HCT116 (cell line): ENCODE results near the gene CHST4. TPM values are rescaled to one million over a fixed set of nuclear protein-coding genes. Genes with fewer than 3 reads are reported as not detected.

Experiments used
- ATAC-seq: fragments of 200-7000 bp; cut with Tn5 transposase; 2 replicates; pipeline ENCODE4 v1.9.1; 2020; ENCODE audit warnings: mild to moderate bottlenecking, moderate library complexity
- BruUV-seq: library from RNA; stranded (reverse); fragments of 400-500 nt; replicated peaks from 2 replicates; lab custom pipeline; 2021; lab: Mats Ljungman, UMichigan
- CTCF ChIA-PET: fragments of 300-600 bp; sonication (Branson Sonifier 250); formaldehyde crosslinking; loops from one replicate; lab custom pipeline; 2021; ENCODE audit warnings: antibody characterized with exemption; lab: Charles Lee
- POLR2A ChIA-PET: fragments of 300-600, 350-600 bp; sonication (Branson Sonifier 250); formaldehyde crosslinking; loops from one replicate; lab custom pipeline; 2021; ENCODE audit warnings: antibody characterized with exemption; lab: Charles Lee
- RAD21 ChIA-PET, 2 experiments: fragments of 300-600 bp; sonication (Branson Sonifier 250); formaldehyde crosslinking; loops; one replicate each; lab custom pipeline; 2023; ENCODE audit warnings: low total read pairs in 2 of 2; ENCODE audit not compliant: uncharacterized antibody in 2 of 2, unreplicated experiment in 2 of 2, low non-redundant PET in 1 of 2; lab: Charles Lee
- DNase-seq: peaks from one replicate; pipeline ENCODE4 v3.0.0-alpha.2; 2010; ENCODE audit warnings: low read depth, low spot score
- H2AFZ ChIP-seq: fragments of 200-600 bp; shearing (Covaris generic), sonication (generic); 2 replicates; pipeline ENCODE4 v1.6.1; 2017; ENCODE audit warnings: low read depth, mixed run types, mixed read lengths, antibody characterized with exemption, low read length; ENCODE audit not compliant: poor library complexity, severe bottlenecking
- H3K27ac ChIP-seq: 2 replicates; pipeline ENCODE4 v1.5.1; 2012; ENCODE audit warnings: low read depth, low read length
- H3K27me3 ChIP-seq: fragments of 200-600 bp; sonication (generic); 2 replicates; pipeline ENCODE4 v1.6.1; 2016; ENCODE audit warnings: mixed run types, low read length, mixed read lengths; ENCODE audit not compliant: insufficient read depth
- H3K36me3 ChIP-seq, 2 experiments: fragments of 200-500 bp in 1 of 2; fragments of 200-600 bp in 1 of 2; sonication (Bioruptor generic) in 1 of 2; sonication (generic) in 1 of 2; 2 replicates each; pipeline versions ENCODE4 v1.5.1 to v1.6.1; 2014 to 2016; ENCODE audit warnings: low read length in 2 of 2, inconsistent platforms in 1 of 2, mixed read lengths in 1 of 2, mixed run types in 1 of 2; ENCODE audit not compliant: insufficient read depth in 2 of 2, control insufficient read depth in 1 of 2
- H3K4me1 ChIP-seq, 2 experiments: fragments of 200-600 bp in 1 of 2; sonication (generic) in 1 of 2; 2 replicates each; pipeline versions ENCODE4 v1.5.1 to v1.6.1; 2012 to 2017; ENCODE audit warnings: low read length in 2 of 2, inconsistent platforms in 1 of 2, mild to moderate bottlenecking in 1 of 2, mixed read lengths in 1 of 2, mixed run types in 1 of 2, moderate library complexity in 1 of 2; ENCODE audit not compliant: insufficient read depth in 2 of 2, control insufficient read depth in 1 of 2
- H3K4me2 ChIP-seq: fragments of 200-600 bp; sonication (generic); 2 replicates; pipeline ENCODE4 v1.6.1; 2017; ENCODE audit warnings: mixed run types, low read length, mixed read lengths
- H3K4me3 ChIP-seq, 2 experiments: fragments of 200-600 bp in 1 of 2; sonication (generic) in 1 of 2; replicated peaks in 1 of 2; 2 replicates each; pipeline ENCODE4 v1.5.1; 2011 to 2016; ENCODE audit warnings: low read length in 2 of 2, control low read depth in 1 of 2, low read depth in 1 of 2, mild to moderate bottlenecking in 1 of 2, mixed read lengths in 1 of 2, mixed run types in 1 of 2
- H3K79me2 ChIP-seq: fragments of 200-600 bp; sonication (generic); 2 replicates; pipeline ENCODE4 v1.6.1; 2017; ENCODE audit warnings: mild to moderate bottlenecking, mixed run types, low read length, moderate library complexity, mixed read lengths; ENCODE audit not compliant: insufficient read depth
- H3K9ac ChIP-seq: fragments of 200-600 bp; sonication (generic); 2 replicates; pipeline ENCODE4 v1.6.1; 2016; ENCODE audit warnings: low read length, mixed read lengths
- H3K9me2 ChIP-seq: fragments of 200-600 bp; sonication (generic), shearing (Covaris generic); 2 replicates; pipeline ENCODE4 v1.6.1; 2017; ENCODE audit warnings: mixed run types, mild to moderate bottlenecking, moderate library complexity; ENCODE audit not compliant: insufficient read depth
- H3K9me3 ChIP-seq, 2 experiments: fragments of 200-500 bp in 1 of 2; fragments of 200-600 bp in 1 of 2; sonication (Bioruptor generic) in 1 of 2; sonication (generic) in 1 of 2; 2 replicates each; pipeline ENCODE4 v1.6.1; 2014 to 2017; ENCODE audit warnings: low read length in 2 of 2, mixed read lengths in 2 of 2, inconsistent platforms in 1 of 2, low read depth in 1 of 2, mild to moderate bottlenecking in 1 of 2, mixed run types in 1 of 2, moderate library complexity in 1 of 2; ENCODE audit not compliant: control insufficient read depth in 1 of 2, insufficient read depth in 1 of 2
- H4K20me1 ChIP-seq: fragments of 200-600 bp; sonication (generic), shearing (Covaris generic); 2 replicates; pipeline ENCODE4 v1.6.1; 2017; ENCODE audit warnings: mixed run types, mild to moderate bottlenecking, moderate library complexity; ENCODE audit not compliant: insufficient read depth
- CBX3 ChIP-seq: IDR thresholded peaks from 2 replicates; pipeline ENCODE4 v1.6.1; 2012; ENCODE audit warnings: low read depth
- CEBPB ChIP-seq: IDR thresholded peaks from 2 replicates; pipeline ENCODE4 v1.6.1; 2012; ENCODE audit warnings: low read depth
- EGR1 ChIP-seq: IDR thresholded peaks from 2 replicates; pipeline ENCODE4 v1.6.1; 2012; ENCODE audit warnings: low read depth
- FOSL1 ChIP-seq: IDR thresholded peaks from 2 replicates; pipeline ENCODE4 v1.6.1; 2012; ENCODE audit warnings: low read depth
- POLR2A ChIP-seq: IDR thresholded peaks from 2 replicates; pipeline ENCODE4 v1.7.0; 2011; ENCODE audit warnings: borderline replicate concordance; ENCODE audit not compliant: insufficient read depth, insufficient read length; ENCODE audit errors: extremely low read depth
- RAD21 ChIP-seq: IDR thresholded peaks from 2 replicates; pipeline ENCODE4 v1.6.1; 2012; ENCODE audit warnings: low read depth, mild to moderate bottlenecking
- REST ChIP-seq: IDR thresholded peaks from 2 replicates; pipeline ENCODE4 v1.6.1; 2012; ENCODE audit warnings: low read depth
- SP1 ChIP-seq: IDR thresholded peaks from 2 replicates; pipeline ENCODE4 v1.6.1; 2012; ENCODE audit warnings: low read depth
- TCF7L2 ChIP-seq: IDR thresholded peaks from 2 replicates; pipeline ENCODE4 v1.7.0; 2011; ENCODE audit warnings: borderline replicate concordance, inconsistent platforms; ENCODE audit not compliant: insufficient read depth, insufficient read length; ENCODE audit errors: extremely low read depth
- ZFX ChIP-seq: fragments of 450-650 bp; IDR thresholded peaks from 2 replicates; pipeline ENCODE4 v1.6.1; 2017
- ZNF274 ChIP-seq: fragments of 200-500 bp; sonication (Bioruptor generic); IDR thresholded peaks from 2 replicates; pipeline ENCODE4 v1.6.1; 2014; ENCODE audit warnings: mild to moderate bottlenecking, low read depth, low read length, inconsistent platforms
- intact Hi-C: fragments of 100-400 bp; cut with micrococcal nuclease; formaldehyde crosslinking; loops from 2 replicates; pipeline ENCODE4 v1.10.0; 2022
- total RNA-seq: library from RNA; stranded (reverse); gene quantifications from one replicate; pipeline ENCODE4 v1.2.1, GENCODE V29; 2021; ENCODE audit not compliant: unreplicated experiment
- TF ChIP-seq, protein P1 (sequence below), 3 experiments: fragments of 200-600 bp in 1 of 3; sonication (generic) in 1 of 3; IDR thresholded peaks in 2 of 3; conservative IDR thresholded peaks in 1 of 3; 2 replicates each; pipeline ENCODE4 v1.5.1; 2012 to 2017; ENCODE audit warnings: low read depth in 2 of 3, low read length in 2 of 3, antibody characterized with exemption in 1 of 3, borderline replicate concordance in 1 of 3, control low read depth in 1 of 3, mild to moderate bottlenecking in 1 of 3, mixed read lengths in 1 of 3, mixed run types in 1 of 3, moderate library complexity in 1 of 3; ENCODE audit not compliant: insufficient read depth in 1 of 3

The CHST4 gene
- total RNA-seq, 1 experiment from 2014 or later, result 0.59 TPM

- Histone ChIP-seq H4K20me1 (no peaks in the 10 kb centered on the region), H2AFZ (peak overlapping the region; percentile 50), H3K9me3 (no peaks in the 10 kb centered on the region), H3K4me1 (peaks cover 0 to 7% of the 10 kb centered on the region in 2 experiments; a peak in 1 of 4 replicates), H3K9ac (no peak overlapping the region), H3K27ac (no peak overlapping the region), H3K27me3 (no peaks in the 10 kb centered on the region), H3K36me3 (no peaks in the 10 kb centered on the region), H3K4me3 (0 out of 4 replicates have a peak overlapping the region, but pooled peaks of 1 of the 2 experiments have one; percentile 5), H3K9me2 (no peaks in the 10 kb centered on the region), H3K4me2 (peak overlapping the region; percentile 59), H3K79me2 (no peaks in the 10 kb centered on the region)
- RAD21 ChIA-PET, result no interaction called here
- no TSS peak for BruUV-seq
- intact Hi-C loops, result no loop called here
- DNase-seq (peak; percentile 60), ATAC-seq (peak; percentile 98)
- POLR2A ChIA-PET, result no interaction called here
- TF ChIP-seq RAD21 (peak; percentile 59), POLR2A (no peak), CBX3 (peak; percentile 28; the same call in 1 of the 2 replicates)
- TF ChIP-seq, protein P1, sequence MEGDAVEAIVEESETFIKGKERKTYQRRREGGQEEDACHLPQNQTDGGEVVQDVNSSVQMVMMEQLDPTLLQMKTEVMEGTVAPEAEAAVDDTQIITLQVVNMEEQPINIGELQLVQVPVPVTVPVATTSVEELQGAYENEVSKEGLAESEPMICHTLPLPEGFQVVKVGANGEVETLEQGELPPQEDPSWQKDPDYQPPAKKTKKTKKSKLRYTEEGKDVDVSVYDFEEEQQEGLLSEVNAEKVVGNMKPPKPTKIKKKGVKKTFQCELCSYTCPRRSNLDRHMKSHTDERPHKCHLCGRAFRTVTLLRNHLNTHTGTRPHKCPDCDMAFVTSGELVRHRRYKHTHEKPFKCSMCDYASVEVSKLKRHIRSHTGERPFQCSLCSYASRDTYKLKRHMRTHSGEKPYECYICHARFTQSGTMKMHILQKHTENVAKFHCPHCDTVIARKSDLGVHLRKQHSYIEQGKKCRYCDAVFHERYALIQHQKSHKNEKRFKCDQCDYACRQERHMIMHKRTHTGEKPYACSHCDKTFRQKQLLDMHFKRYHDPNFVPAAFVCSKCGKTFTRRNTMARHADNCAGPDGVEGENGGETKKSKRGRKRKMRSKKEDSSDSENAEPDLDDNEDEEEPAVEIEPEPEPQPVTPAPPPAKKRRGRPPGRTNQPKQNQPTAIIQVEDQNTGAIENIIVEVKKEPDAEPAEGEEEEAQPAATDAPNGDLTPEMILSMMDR (IDR thresholded peaks at IDR 0.05 in 2 of 3, conservative IDR thresholded peaks at IDR 0.05 in 1 of 3; ENCODE audit: borderline replicate concordance in 1 of 3, insufficient read depth in 1 of 3, low read depth in 2 of 3, low read length in 2 of 3), result peak; percentile 63 to 91 (median 84); a peak in 5 of 6 replicates
- CTCF ChIA-PET, result interaction anchor here (0.7 to 3.3 kb wide), 7 partner anchors 11 to 130 kb away, joined by 3 to 17 read pairs (median 4); partner anchors contain the start of gene CHST4
These were observed 16.2 kb downstream of the CHST4 start for GRCh38 chr16:71542377-71542776.

GRCh38 chr16:71547168-71547567 lies 20.9 kb downstream of the CHST4 start:
- Histone ChIP-seq H3K9me3 (no peaks in the 10 kb centered on the region), H3K36me3 (no peaks in the 10 kb centered on the region), H3K4me1 (peaks cover 0 to 5% of the 10 kb centered on the region in 2 experiments; a peak in 1 of 4 replicates), H3K27me3 (no peaks in the 10 kb centered on the region; the same call in 1 of the 2 replicates), H3K4me2 (no peak overlapping the region), H3K9ac (no peak overlapping the region), H3K27ac (no peak overlapping the region), H3K9me2 (no peaks in the 10 kb centered on the region), H4K20me1 (no peaks in the 10 kb centered on the region), H3K79me2 (no peaks in the 10 kb centered on the region), H2AFZ (no peak overlapping the region), H3K4me3 (no peak overlapping the region)
- intact Hi-C loops, result no loop called here
- DNase-seq (no peak), ATAC-seq (no peak)
- TF ChIP-seq SP1 (no peak), ZFX (no peak), CBX3 (no peak), EGR1 (no peak), TCF7L2 (no peak), ZNF274 (no peak), REST (no peak), FOSL1 (no peak), CEBPB (no peak)
- no TSS peak for BruUV-seq
- ChIA-PET POLR2A (no interaction called here), RAD21 (no interaction called here), CTCF (no interaction called here)
